HepG2 (cell line): ENCODE measurements around the gene ALK. TPM values are rescaled to one million over a fixed set of nuclear protein-coding genes. Genes with fewer than 3 reads are reported as not detected.

Experiments used
- ATAC-seq: fragments of 200-7000 bp; cut with Tn5 transposase; 3 replicates; pipeline ENCODE4 v1.9.1; 2020; ENCODE audit warnings: mild to moderate bottlenecking, moderate library complexity
- BruUV-seq: library from RNA; stranded (reverse); fragments of 400-500 nt; replicated peaks from 2 replicates; lab custom pipeline; 2021; lab: Mats Ljungman, UMichigan
- CTCF ChIA-PET: fragments of 300-600 bp; formaldehyde crosslinking; extraction: SDS; loops from one replicate; lab custom pipeline; 2021; ENCODE audit warnings: low total read pairs, inconsistent platforms, low intra/inter-chr PET ratio; lab: Yijun Ruan, JAX
- POLR2A ChIA-PET: fragments of 350-600 bp; sonication (Branson Sonifier 250); formaldehyde crosslinking; loops from one replicate; lab custom pipeline; 2020; ENCODE audit warnings: antibody characterized with exemption, inconsistent platforms; lab: Yijun Ruan, JAX
- DNase-seq: peaks from one replicate; pipeline ENCODE4 v3.0.0-alpha.2; 2015; ENCODE audit warnings: low spot score
- FAIRE-seq: peaks from 3 replicates; lab custom pipeline; 2011; peaks lifted over from hg19 to GRCh38; lab: Jason Lieb, UNC
- H2AFZ ChIP-seq: one replicate; pipeline ENCODE4 v1.6.1; 2011; ENCODE audit warnings: low read length, inconsistent platforms
- H3K27ac ChIP-seq: fragments of 300-600 bp; 3 replicates; pipeline ENCODE4 v1.8.0; 2011; ENCODE audit warnings: mixed run types, mild to moderate bottlenecking, mixed read lengths, low read length, inconsistent platforms; ENCODE audit not compliant: insufficient read depth; ENCODE audit errors: extremely low read length
- H3K27me3 ChIP-seq, 2 experiments: fragments of 200-600 bp in 1 of 2; 2 replicates in 1 of 2; 3 replicates in 1 of 2; pipeline versions ENCODE4 v1.6.0 to v1.8.0; 2011; ENCODE audit warnings: low read length in 2 of 2, mild to moderate bottlenecking in 2 of 2, moderate library complexity in 2 of 2, inconsistent platforms in 1 of 2; ENCODE audit not compliant: insufficient read depth in 2 of 2, control insufficient read depth in 1 of 2
- H3K36me3 ChIP-seq, 2 experiments: fragments of 200-600 bp in 1 of 2; replicated peaks in 1 of 2; 2 replicates in 1 of 2; 3 replicates in 1 of 2; pipeline versions ENCODE4 v1.5.1 to v1.8.0; 2011; ENCODE audit warnings: low read length in 2 of 2, inconsistent platforms in 1 of 2; ENCODE audit not compliant: insufficient read depth in 2 of 2, control insufficient read depth in 1 of 2
- H3K4me1 ChIP-seq: 2 replicates; pipeline ENCODE4 v1.5.1; 2012; ENCODE audit warnings: low read length, inconsistent platforms; ENCODE audit not compliant: insufficient read depth
- H3K4me2 ChIP-seq: 2 replicates; pipeline ENCODE4 v1.6.0; 2011; ENCODE audit warnings: low read depth, low read length, inconsistent platforms
- H3K4me3 ChIP-seq, 3 experiments: fragments of 200-600 bp in 1 of 3; sonication (generic), shearing (Covaris generic) in 1 of 3; replicated peaks in 1 of 3; 2 replicates each; pipeline ENCODE4 v1.5.1; 2011 to 2016; ENCODE audit warnings: low read length in 3 of 3, inconsistent platforms in 2 of 3, low read depth in 2 of 3, mild to moderate bottlenecking in 2 of 3, control low read depth in 1 of 3, mixed read lengths in 1 of 3; ENCODE audit not compliant: insufficient read depth in 1 of 3
- H3K79me2 ChIP-seq: one replicate; pipeline ENCODE4 v1.6.1; 2011; ENCODE audit warnings: low read length, inconsistent platforms; ENCODE audit not compliant: insufficient read depth
- H3K9ac ChIP-seq: 2 replicates; pipeline ENCODE4 v1.6.0; 2011; ENCODE audit warnings: mild to moderate bottlenecking, low read depth, low read length, inconsistent platforms; ENCODE audit not compliant: insufficient read depth
- H3K9me3 ChIP-seq: 2 replicates; pipeline ENCODE4 v1.5.1; 2012; ENCODE audit warnings: mild to moderate bottlenecking, low read length
- H4K20me1 ChIP-seq: 2 replicates; pipeline ENCODE4 v1.6.0; 2011; ENCODE audit warnings: inconsistent platforms, mild to moderate bottlenecking, low read length, moderate library complexity; ENCODE audit not compliant: insufficient read depth
- ARHGAP35 ChIP-seq: sonication (generic); formaldehyde crosslinking; IDR thresholded peaks from 2 replicates; pipeline ENCODE4 v1.9.0; 2022; ENCODE audit warnings: mild to moderate bottlenecking, inconsistent platforms, moderate library complexity, missing genetic modification reagents, borderline replicate concordance
- NKX3-1 ChIP-seq: sonication (generic); formaldehyde crosslinking; IDR thresholded peaks from 2 replicates; pipeline ENCODE4 v1.5.0; 2020; ENCODE audit warnings: missing genetic modification reagents
- ZBTB40 ChIP-seq, 2 experiments: fragments of 450-650 bp in 1 of 2; sonication (generic) in 1 of 2; formaldehyde crosslinking in 1 of 2; IDR thresholded peaks; 2 replicates each; pipeline versions ENCODE4 v1.6.1 to v1.8.0; 2016 to 2022; ENCODE audit warnings: antibody characterized with exemption in 1 of 2, mild to moderate bottlenecking in 1 of 2, missing genetic modification reagents in 1 of 2
- WGBS: methylation state at CpG from one replicate; pipeline ENCODE4 v1.1.6; 2017; ENCODE audit warnings: low lambda C conversion rate; 5-methylcytosine and 5-hydroxymethylcytosine counted together
- in situ Hi-C: cut with HindIII; loops from 2 replicates; pipeline ENCODE4 v1.10.0; 2017; ENCODE audit warnings: low pct_unique_long_range_greater_than_20kb; ENCODE audit not compliant: extremely low pct_ligation_motif_present
- intact Hi-C: fragments of 100-400 bp; cut with micrococcal nuclease; formaldehyde crosslinking; loops from one replicate; pipeline ENCODE4 v1.10.0; 2022; ENCODE audit not compliant: unreplicated experiment
- polyA plus RNA-seq, 8 experiments: library from polyadenylated mRNA; depleted of rRNA in 3 of 8; stranded (reverse) in 7 of 8; unstranded in 1 of 8; fragments of >200 nt; fragmentation: Illumina TruSeq in 4 of 8; extraction: Trizol in 4 of 8; gene quantifications; 2 replicates each; pipeline versions ENCODE4 v1.2.1 to v1.2.3, GENCODE V29; 2011 to 2016; ENCODE audit warnings: low read depth in 4 of 8, missing spikeins in 1 of 8, mixed read lengths in 1 of 8; ENCODE audit not compliant: insufficient read depth in 1 of 8
- total RNA-seq, 5 experiments: library from RNA; depleted of rRNA; stranded (reverse); fragments of >200 nt; fragmentation: Illumina TruSeq; extraction: Trizol; gene quantifications; 2 replicates each; pipeline ENCODE4 v1.2.3, GENCODE V29; 2016; ENCODE audit warnings: low read depth in 1 of 5
- TF ChIP-seq, protein P1 (sequence below): sonication (generic); formaldehyde crosslinking; IDR thresholded peaks from 2 replicates; pipeline ENCODE4 v1.4.0; 2020; ENCODE audit warnings: low read depth, mild to moderate bottlenecking, missing genetic modification reagents

Gene ALK
- total and polyA plus RNA-seq, 2 of the 13 experiments (the other 11 are each of a cell fraction or from before 2014, with no cell fraction given): not detected

GRCh38 chr2:29504746-29505145, 416.6 kb downstream of the ALK start:
- Histone ChIP-seq H3K4me3 (no peak overlapping the region), H2AFZ (no peak overlapping the region), H3K4me2 (no peak overlapping the region), H3K36me3 (no peaks in the 10 kb centered on the region), H3K79me2 (no peaks in the 10 kb centered on the region), H3K9me3 (no peaks in the 10 kb centered on the region), H3K4me1 (no peaks in the 10 kb centered on the region), H4K20me1 (no peaks in the 10 kb centered on the region), H3K9ac (no peak overlapping the region), H3K27ac (no peak overlapping the region), H3K27me3 (peaks cover 0 to 6% of the 10 kb centered on the region in 2 experiments; a peak in 1 of 5 replicates)
- ChIA-PET POLR2A (no interaction called here), CTCF (no interaction called here)
- no TSS peak for BruUV-seq
- 0% methylated on average over 3 of the region's 3 CpGs for WGBS
- ATAC-seq: no peak
- in situ Hi-C loops (no loop called here), intact Hi-C loops (no loop called here)
- no peak for DNase-seq
- TF ChIP-seq ARHGAP35 (CRISPR knock-in tag) (no peak), ZBTB40 (IDR thresholded peaks at IDR 0.05) (peak; percentile 30; the same call in 1 of the 2 replicates), ZBTB40 (CRISPR knock-in tag; IDR thresholded peaks at IDR 0.05) (no peak), NKX3-1 (no peak)
- TF ChIP-seq, protein P1, sequence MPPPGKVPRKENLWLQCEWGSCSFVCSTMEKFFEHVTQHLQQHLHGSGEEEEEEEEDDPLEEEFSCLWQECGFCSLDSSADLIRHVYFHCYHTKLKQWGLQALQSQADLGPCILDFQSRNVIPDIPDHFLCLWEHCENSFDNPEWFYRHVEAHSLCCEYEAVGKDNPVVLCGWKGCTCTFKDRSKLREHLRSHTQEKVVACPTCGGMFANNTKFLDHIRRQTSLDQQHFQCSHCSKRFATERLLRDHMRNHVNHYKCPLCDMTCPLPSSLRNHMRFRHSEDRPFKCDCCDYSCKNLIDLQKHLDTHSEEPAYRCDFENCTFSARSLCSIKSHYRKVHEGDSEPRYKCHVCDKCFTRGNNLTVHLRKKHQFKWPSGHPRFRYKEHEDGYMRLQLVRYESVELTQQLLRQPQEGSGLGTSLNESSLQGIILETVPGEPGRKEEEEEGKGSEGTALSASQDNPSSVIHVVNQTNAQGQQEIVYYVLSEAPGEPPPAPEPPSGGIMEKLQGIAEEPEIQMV (CRISPR knock-in tag): no peak
- FAIRE-seq: no peak
